Measurements from ENCODE around the gene CENPV. TPM values are rescaled to one million over a fixed set of nuclear protein-coding genes. Genes with fewer than 3 reads are reported as not detected.
A peak's percentile ranks its signal among the peaks of the same experiment; 100 is the strongest.

Gene CENPV
- total and polyA plus RNA-seq, 2 of the 13 experiments (the other 11 are each of a cell fraction or from before 2014, with no cell fraction given): 193 to 292 TPM

DNA sequence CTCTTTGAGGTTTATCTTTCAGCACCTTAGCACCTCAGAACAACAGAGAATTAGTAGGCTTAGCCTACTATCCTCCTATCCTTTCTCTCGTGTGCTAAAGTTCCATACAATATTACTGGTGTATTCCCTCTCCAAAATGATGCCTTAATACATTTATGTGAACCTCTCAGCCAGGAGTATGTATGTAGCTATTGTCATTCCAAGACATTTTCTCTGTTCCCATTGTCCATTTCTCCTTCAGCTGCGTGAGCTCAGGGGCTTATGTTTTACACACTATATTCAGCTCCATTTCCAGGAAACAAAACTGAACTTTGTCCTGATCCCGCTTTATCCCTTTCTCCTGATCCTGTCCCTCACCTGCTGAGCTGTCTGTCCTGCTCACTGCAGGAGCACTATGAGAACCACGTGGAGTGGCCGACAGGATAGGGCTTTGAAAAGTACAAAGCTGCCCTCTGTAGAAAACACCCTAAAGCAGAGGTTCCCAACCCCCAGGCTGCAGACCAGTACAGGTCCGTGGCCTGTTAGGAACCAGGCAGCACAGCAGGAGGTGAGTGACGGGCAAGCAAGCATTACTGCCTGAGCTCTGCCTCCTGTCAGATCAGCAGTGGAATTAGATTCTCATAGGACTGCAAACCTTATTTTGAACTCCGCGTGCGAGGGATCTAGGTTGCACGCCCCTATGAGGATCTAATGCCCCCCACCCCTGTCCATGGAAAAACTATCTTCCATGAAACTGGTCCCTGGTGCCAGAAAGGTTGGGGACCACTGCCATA is 55.7 kb downstream of the CENPV start (continued):
- TF ChIP-seq, protein P1, sequence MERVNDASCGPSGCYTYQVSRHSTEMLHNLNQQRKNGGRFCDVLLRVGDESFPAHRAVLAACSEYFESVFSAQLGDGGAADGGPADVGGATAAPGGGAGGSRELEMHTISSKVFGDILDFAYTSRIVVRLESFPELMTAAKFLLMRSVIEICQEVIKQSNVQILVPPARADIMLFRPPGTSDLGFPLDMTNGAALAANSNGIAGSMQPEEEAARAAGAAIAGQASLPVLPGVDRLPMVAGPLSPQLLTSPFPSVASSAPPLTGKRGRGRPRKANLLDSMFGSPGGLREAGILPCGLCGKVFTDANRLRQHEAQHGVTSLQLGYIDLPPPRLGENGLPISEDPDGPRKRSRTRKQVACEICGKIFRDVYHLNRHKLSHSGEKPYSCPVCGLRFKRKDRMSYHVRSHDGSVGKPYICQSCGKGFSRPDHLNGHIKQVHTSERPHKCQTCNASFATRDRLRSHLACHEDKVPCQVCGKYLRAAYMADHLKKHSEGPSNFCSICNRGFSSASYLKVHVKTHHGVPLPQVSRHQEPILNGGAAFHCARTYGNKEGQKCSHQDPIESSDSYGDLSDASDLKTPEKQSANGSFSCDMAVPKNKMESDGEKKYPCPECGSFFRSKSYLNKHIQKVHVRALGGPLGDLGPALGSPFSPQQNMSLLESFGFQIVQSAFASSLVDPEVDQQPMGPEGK (CRISPR knock-in tag; IDR thresholded peaks at IDR 0.05): 0 out of 2 replicates have a peak, but pooled peaks have one; percentile 8
- TF ChIP-seq ZNF761 (CRISPR knock-in tag; conservative IDR thresholded peaks at IDR 0.05) (no peak), ZNF746 (CRISPR knock-in tag; IDR thresholded peaks at IDR 0.05) (0 out of 2 replicates have a peak, but pooled peaks have one; percentile 3), U2AF2 (IDR thresholded peaks at IDR 0.05; ENCODE audit: low read depth, low read length) (no peak), HES4 (CRISPR knock-in tag; IDR thresholded peaks at IDR 0.05; ENCODE audit: borderline replicate concordance) (no peak), PHF21A (CRISPR knock-in tag; IDR thresholded peaks at IDR 0.05) (no peak; the same call in 1 of the 2 replicates), SRSF4 (IDR thresholded peaks at IDR 0.05; ENCODE audit: low read depth, low read length, poor library complexity, severe bottlenecking) (no peak), CEBPG (CRISPR knock-in tag; IDR thresholded peaks at IDR 0.05) (no peak), CBFB (CRISPR knock-in tag; IDR thresholded peaks at IDR 0.05) (peak; percentile 62; the same call in 1 of the 2 replicates), SMAD9 (CRISPR knock-in tag; IDR thresholded peaks at IDR 0.05) (no peak), RNF2 (conservative IDR thresholded peaks at IDR 0.05; ENCODE audit: low read depth) (no peak), ZNF816 (CRISPR knock-in tag; IDR thresholded peaks at IDR 0.05; ENCODE audit: borderline replicate concordance) (no peak), GLI4 (CRISPR knock-in tag; IDR thresholded peaks at IDR 0.05; ENCODE audit: borderline replicate concordance) (no peak), RXRB (CRISPR knock-in tag; IDR thresholded peaks at IDR 0.05; ENCODE audit: borderline replicate concordance) (no peak), MTF2 (CRISPR knock-in tag; IDR thresholded peaks at IDR 0.05; ENCODE audit: borderline replicate concordance) (no peak), ZNF619 (CRISPR knock-in tag; IDR thresholded peaks at IDR 0.05) (no peak), SMARCC2 (IDR thresholded peaks at IDR 0.05) (no peak), POLR2A (IDR thresholded peaks at IDR 0.05; ENCODE audit: insufficient read depth in 1 of 2, low read depth in 2 of 2, low read length in 2 of 2) (peak; percentile 24 to 75; a peak in 3 of 4 replicates), ONECUT2 (CRISPR knock-in tag; IDR thresholded peaks at IDR 0.05) (no peak), HNRNPLL (IDR thresholded peaks at IDR 0.05; ENCODE audit: low read depth, low read length, poor library complexity, severe bottlenecking) (no peak), ZFX (CRISPR knock-in tag; IDR thresholded peaks at IDR 0.05; ENCODE audit: low read depth) (no peak), SPEN (CRISPR knock-in tag; IDR thresholded peaks at IDR 0.05; ENCODE audit: low read depth) (no peak), HDAC1 (CRISPR knock-in tag; IDR thresholded peaks at IDR 0.05) (no peak; the same call in none of the 2 replicates), JUN (CRISPR knock-in tag; IDR thresholded peaks at IDR 0.05) (no peak), HHEX (CRISPR knock-in tag; IDR thresholded peaks at IDR 0.05) (no peak)
- TF ChIP-seq, protein P2, sequence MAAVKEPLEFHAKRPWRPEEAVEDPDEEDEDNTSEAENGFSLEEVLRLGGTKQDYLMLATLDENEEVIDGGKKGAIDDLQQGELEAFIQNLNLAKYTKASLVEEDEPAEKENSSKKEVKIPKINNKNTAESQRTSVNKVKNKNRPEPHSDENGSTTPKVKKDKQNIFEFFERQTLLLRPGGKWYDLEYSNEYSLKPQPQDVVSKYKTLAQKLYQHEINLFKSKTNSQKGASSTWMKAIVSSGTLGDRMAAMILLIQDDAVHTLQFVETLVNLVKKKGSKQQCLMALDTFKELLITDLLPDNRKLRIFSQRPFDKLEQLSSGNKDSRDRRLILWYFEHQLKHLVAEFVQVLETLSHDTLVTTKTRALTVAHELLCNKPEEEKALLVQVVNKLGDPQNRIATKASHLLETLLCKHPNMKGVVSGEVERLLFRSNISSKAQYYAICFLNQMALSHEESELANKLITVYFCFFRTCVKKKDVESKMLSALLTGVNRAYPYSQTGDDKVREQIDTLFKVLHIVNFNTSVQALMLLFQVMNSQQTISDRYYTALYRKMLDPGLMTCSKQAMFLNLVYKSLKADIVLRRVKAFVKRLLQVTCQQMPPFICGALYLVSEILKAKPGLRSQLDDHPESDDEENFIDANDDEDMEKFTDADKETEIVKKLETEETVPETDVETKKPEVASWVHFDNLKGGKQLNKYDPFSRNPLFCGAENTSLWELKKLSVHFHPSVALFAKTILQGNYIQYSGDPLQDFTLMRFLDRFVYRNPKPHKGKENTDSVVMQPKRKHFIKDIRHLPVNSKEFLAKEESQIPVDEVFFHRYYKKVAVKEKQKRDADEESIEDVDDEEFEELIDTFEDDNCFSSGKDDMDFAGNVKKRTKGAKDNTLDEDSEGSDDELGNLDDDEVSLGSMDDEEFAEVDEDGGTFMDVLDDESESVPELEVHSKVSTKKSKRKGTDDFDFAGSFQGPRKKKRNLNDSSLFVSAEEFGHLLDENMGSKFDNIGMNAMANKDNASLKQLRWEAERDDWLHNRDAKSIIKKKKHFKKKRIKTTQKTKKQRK (IDR thresholded peaks at IDR 0.05; ENCODE audit: low read length): no peak
- TF ChIP-seq, protein P3, sequence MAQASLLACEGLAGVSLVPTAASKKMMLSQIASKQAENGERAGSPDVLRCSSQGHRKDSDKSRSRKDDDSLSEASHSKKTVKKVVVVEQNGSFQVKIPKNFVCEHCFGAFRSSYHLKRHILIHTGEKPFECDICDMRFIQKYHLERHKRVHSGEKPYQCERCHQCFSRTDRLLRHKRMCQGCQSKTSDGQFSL (CRISPR knock-in tag; IDR thresholded peaks at IDR 0.05): no peak

Measured in HepG2 (cell line).